H4 (cell line): ENCODE data around the gene GPI. TPM values are rescaled to one million over a fixed set of nuclear protein-coding genes. Genes with fewer than 3 reads are reported as not detected.

Source experiments
- total RNA-seq: library from RNA; depleted of rRNA; stranded (reverse); fragments of >200 nt; shearing (Covaris generic); gene quantifications from 2 replicates; pipeline ENCODE4 v1.2.3, GENCODE V29; 2014; rRNA removed

The GPI gene
- total RNA-seq, 1 experiment from 2014 or later: 418 TPM

Other genes with a start within 250 kb of the GPI start
- 61.2 and 75.6 TPM in 2 replicates for gene LSM14A, start 192.7 kb upstream of the GPI start, total RNA-seq
- gene GARRE1, start 110.6 kb upstream of the GPI start, total RNA-seq: 10.4 and 11.9 TPM in 2 replicates
- gene PDCD2L, start 39.2 kb downstream of the GPI start, total RNA-seq: 54.2 and 62.6 TPM in 2 replicates
- gene UBA2, start 63.2 kb downstream of the GPI start, total RNA-seq: 258 and 295 TPM in 2 replicates
- 9.9 and 11.4 TPM in 2 replicates for gene WTIP, start 116.6 kb downstream of the GPI start, total RNA-seq